ENCODE measurements around the gene ABHD12.

- TF ChIP-seq CTCF (conservative IDR thresholded peaks at IDR 0.05; ENCODE audit: low read depth, low read length) (no peak), EZH2 (IDR thresholded peaks at IDR 0.05; ENCODE audit: low read length, unreplicated experiment) (no peak)
Measured at GRCh38 chr20:25346349-25346748, 44.3 kb downstream of the ABHD12 start.

All from PC-3 (cell line).